Measurements from ENCODE around the gene DIP2A. TPM values are rescaled to one million over a fixed set of nuclear protein-coding genes. Genes with fewer than 3 reads are reported as not detected.

The DIP2A gene
- polyA plus RNA-seq, 1 donor from 2014 or later = 45.0 TPM

DNA sequence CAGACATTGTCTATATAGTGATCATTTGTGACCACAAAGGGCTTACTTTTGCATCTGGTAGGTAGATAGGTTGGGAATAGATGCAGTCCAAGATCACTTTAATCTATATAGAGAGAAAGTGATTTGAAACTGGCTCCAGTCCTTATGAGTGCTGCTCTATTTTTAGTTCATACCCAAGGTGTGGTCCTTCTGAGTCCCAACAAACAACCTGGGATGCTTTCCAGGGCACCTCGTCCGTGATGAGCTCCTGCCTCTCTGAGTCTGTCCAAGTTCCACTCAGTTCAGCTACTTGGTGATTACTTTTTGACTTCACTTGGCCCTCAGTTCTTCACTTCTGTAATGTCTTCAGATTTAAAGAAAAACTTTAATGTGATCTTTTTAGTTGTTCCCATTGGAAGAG is 20.2 kb downstream of the DIP2A start:
- TF ChIP-seq POLR2AphosphoS5 (IDR thresholded peaks at IDR 0.05) = no peak
- no peak for TF ChIP-seq EZH2 (IDR thresholded peaks at IDR 0.05; ENCODE audit: borderline replicate concordance, insufficient read depth, low read length, poor library complexity, severe bottlenecking)
- no peak for TF ChIP-seq EP300 (conservative IDR thresholded peaks at IDR 0.05; ENCODE audit: poor library complexity, severe bottlenecking)
- no peak for TF ChIP-seq TAF1 (IDR thresholded peaks at IDR 0.05; ENCODE audit: low read depth)
- no peak for TF ChIP-seq MXI1 (conservative IDR thresholded peaks at IDR 0.05; ENCODE audit: poor library complexity, severe bottlenecking)
- no peak for TF ChIP-seq RAD21 (conservative IDR thresholded peaks at IDR 0.05)
- TF ChIP-seq, protein P1, sequence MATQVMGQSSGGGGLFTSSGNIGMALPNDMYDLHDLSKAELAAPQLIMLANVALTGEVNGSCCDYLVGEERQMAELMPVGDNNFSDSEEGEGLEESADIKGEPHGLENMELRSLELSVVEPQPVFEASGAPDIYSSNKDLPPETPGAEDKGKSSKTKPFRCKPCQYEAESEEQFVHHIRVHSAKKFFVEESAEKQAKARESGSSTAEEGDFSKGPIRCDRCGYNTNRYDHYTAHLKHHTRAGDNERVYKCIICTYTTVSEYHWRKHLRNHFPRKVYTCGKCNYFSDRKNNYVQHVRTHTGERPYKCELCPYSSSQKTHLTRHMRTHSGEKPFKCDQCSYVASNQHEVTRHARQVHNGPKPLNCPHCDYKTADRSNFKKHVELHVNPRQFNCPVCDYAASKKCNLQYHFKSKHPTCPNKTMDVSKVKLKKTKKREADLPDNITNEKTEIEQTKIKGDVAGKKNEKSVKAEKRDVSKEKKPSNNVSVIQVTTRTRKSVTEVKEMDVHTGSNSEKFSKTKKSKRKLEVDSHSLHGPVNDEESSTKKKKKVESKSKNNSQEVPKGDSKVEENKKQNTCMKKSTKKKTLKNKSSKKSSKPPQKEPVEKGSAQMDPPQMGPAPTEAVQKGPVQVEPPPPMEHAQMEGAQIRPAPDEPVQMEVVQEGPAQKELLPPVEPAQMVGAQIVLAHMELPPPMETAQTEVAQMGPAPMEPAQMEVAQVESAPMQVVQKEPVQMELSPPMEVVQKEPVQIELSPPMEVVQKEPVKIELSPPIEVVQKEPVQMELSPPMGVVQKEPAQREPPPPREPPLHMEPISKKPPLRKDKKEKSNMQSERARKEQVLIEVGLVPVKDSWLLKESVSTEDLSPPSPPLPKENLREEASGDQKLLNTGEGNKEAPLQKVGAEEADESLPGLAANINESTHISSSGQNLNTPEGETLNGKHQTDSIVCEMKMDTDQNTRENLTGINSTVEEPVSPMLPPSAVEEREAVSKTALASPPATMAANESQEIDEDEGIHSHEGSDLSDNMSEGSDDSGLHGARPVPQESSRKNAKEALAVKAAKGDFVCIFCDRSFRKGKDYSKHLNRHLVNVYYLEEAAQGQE (IDR thresholded peaks at IDR 0.05; ENCODE audit: borderline replicate concordance) = no peak
- TF ChIP-seq, protein P2, sequence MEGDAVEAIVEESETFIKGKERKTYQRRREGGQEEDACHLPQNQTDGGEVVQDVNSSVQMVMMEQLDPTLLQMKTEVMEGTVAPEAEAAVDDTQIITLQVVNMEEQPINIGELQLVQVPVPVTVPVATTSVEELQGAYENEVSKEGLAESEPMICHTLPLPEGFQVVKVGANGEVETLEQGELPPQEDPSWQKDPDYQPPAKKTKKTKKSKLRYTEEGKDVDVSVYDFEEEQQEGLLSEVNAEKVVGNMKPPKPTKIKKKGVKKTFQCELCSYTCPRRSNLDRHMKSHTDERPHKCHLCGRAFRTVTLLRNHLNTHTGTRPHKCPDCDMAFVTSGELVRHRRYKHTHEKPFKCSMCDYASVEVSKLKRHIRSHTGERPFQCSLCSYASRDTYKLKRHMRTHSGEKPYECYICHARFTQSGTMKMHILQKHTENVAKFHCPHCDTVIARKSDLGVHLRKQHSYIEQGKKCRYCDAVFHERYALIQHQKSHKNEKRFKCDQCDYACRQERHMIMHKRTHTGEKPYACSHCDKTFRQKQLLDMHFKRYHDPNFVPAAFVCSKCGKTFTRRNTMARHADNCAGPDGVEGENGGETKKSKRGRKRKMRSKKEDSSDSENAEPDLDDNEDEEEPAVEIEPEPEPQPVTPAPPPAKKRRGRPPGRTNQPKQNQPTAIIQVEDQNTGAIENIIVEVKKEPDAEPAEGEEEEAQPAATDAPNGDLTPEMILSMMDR (IDR thresholded peaks at IDR 0.05; ENCODE audit: poor library complexity, severe bottlenecking) = no peak
- no peak for TF ChIP-seq SMC3 (conservative IDR thresholded peaks at IDR 0.05; ENCODE audit: poor library complexity)
- Histone ChIP-seq H3K79me2 (replicated peaks; ENCODE audit: insufficient read depth, low read length) (no peaks in the 10 kb centered on the region), H4K20me1 (ENCODE audit: insufficient read depth) (no peaks in the 10 kb centered on the region)

DNA sequence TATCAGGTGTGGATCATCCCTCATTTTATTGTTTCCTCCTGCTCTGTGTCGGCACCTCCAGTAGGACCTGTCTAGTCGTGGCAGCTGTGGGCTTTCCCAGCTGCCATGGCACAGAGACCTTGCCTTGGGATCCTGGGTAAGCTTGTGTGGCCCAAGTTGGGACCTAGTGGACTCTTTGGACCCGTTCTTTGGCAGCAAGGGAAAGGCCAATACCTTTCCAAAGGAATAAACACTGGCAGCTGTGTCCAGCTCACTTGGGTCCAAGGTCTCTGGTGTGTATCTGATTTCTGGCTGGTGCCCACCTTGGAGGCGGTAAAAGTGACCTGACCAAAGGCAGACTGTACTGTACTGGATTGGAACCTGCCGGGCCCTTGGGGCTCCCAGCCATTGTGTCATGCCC is 21.8 kb downstream of the DIP2A start:
- Histone ChIP-seq H3F3A (ENCODE audit: insufficient read depth, low read length, poor library complexity, severe bottlenecking) (no peaks in the 10 kb centered on the region), H3K27ac (ENCODE audit: low read length) (no peak overlapping the region), H3K79me2 (replicated peaks; ENCODE audit: insufficient read depth, low read length) (no peaks in the 10 kb centered on the region), H3K4me3 (ENCODE audit: low read length) (no peak overlapping the region), H4K20me1 (ENCODE audit: insufficient read depth) (no peaks in the 10 kb centered on the region), H3K9me2 (ENCODE audit: insufficient read depth, low read length) (no peaks in the 10 kb centered on the region), H3K36me3 (ENCODE audit: insufficient read depth, low read length) (no peaks in the 10 kb centered on the region), H3K9ac (ENCODE audit: low read length) (no peak overlapping the region), H2AFZ (ENCODE audit: low read depth, low read length) (no peak overlapping the region), H3K27me3 (ENCODE audit: insufficient read depth, low read depth, low read length) (no peaks in the 10 kb centered on the region), H3K9me3 (ENCODE audit: low read length) (no peaks in the 10 kb centered on the region), H3K4me2 (ENCODE audit: low read length) (no peak overlapping the region)
- TF ChIP-seq, protein P1 (IDR thresholded peaks at IDR 0.05; ENCODE audit: borderline replicate concordance) = no peak
- TF ChIP-seq, protein P2 (IDR thresholded peaks at IDR 0.05; ENCODE audit: poor library complexity, severe bottlenecking) = no peak
- TF ChIP-seq EP300 (conservative IDR thresholded peaks at IDR 0.05; ENCODE audit: poor library complexity, severe bottlenecking) = no peak
- TF ChIP-seq POLR2AphosphoS5 (IDR thresholded peaks at IDR 0.05) = no peak
- no peak for TF ChIP-seq RAD21 (conservative IDR thresholded peaks at IDR 0.05)
- TF ChIP-seq EZH2 (IDR thresholded peaks at IDR 0.05; ENCODE audit: borderline replicate concordance, insufficient read depth, low read length, poor library complexity, severe bottlenecking) = no peak

More for the DNA sequence above, 20.2 kb downstream of the DIP2A start:
- no peak overlapping the region for H3K27ac ChIP-seq (ENCODE audit: low read length)
- H3K9ac ChIP-seq (ENCODE audit: low read length) = no peak overlapping the region
- H3K9me3 ChIP-seq (ENCODE audit: low read length) = no peaks in the 10 kb centered on the region
- no peak overlapping the region for H3K4me2 ChIP-seq (ENCODE audit: low read length)
- H2AFZ ChIP-seq (ENCODE audit: low read depth, low read length) = no peak overlapping the region
- no peaks in the 10 kb centered on the region for H3K9me2 ChIP-seq (ENCODE audit: insufficient read depth, low read length)
- H3K27me3 ChIP-seq (ENCODE audit: insufficient read depth, low read depth, low read length) = no peaks in the 10 kb centered on the region
- H3F3A ChIP-seq (ENCODE audit: insufficient read depth, low read length, poor library complexity, severe bottlenecking) = no peaks in the 10 kb centered on the region
- H3K4me3 ChIP-seq (ENCODE audit: low read length) = no peak overlapping the region
- no peaks in the 10 kb centered on the region for H3K36me3 ChIP-seq (ENCODE audit: insufficient read depth, low read length)
